Amygdala (tissue), 56 donors: ENCODE measurements around the gene FSHB.
"Not testable (repeated sequence)": the region's sequence is repeated elsewhere in the genome, so short reads cannot be mapped to it uniquely, and the experiment has no call there.

Experiments used
- DNase-seq, 56 donors: peaks; one replicate each; lab custom pipeline; 2025; lab: John Stamatoyannopoulos, UW

Gene FSHB

GRCh38 chr11:30230714-30231113 is at the start of gene FSHB:
TSS of gene FSHB (plus strand) at chr11:30231014. CDS start at chr11:30231903, 889 bp downstream.
- DNase-seq, result no peak

GRCh38 chr11:30186748-30187147 is 44.1 kb upstream of the FSHB start:
- no peak for DNase-seq

GRCh38 chr11:30192620-30193019 is 38.2 kb upstream of the FSHB start:
- DNase-seq, result no peak

GRCh38 chr11:30196400-30197206 is 34.2 kb upstream of the FSHB start:
- peak in 43 of 56 donors; percentile 1 to 70 (median 18) for DNase-seq

GRCh38 chr11:30197869-30198268 is 32.9 kb upstream of the FSHB start:
- DNase-seq, result no peak

- not testable (repeated sequence) for DNase-seq
Measured at GRCh38 chr11:30202989-30203388, 27.8 kb upstream of the FSHB start.

- DNase-seq, result no peak
Measured at GRCh38 chr11:30203850-30204249, 27.0 kb upstream of the FSHB start.

- DNase-seq, result no peak
Measured at GRCh38 chr11:30206249-30206996, 24.4 kb upstream of the FSHB start.

- no peak for DNase-seq
Measured at GRCh38 chr11:30210357-30210756, 20.5 kb upstream of the FSHB start.

GRCh38 chr11:30216534-30216933 is 14.3 kb upstream of the FSHB start:
- no peak for DNase-seq

- DNase-seq, result no peak
Measured at GRCh38 chr11:30218278-30218677, 12.5 kb upstream of the FSHB start.

- no peak for DNase-seq
Measured at GRCh38 chr11:30225642-30226041, 5.2 kb upstream of the FSHB start.

- DNase-seq, result no peak
Measured at GRCh38 chr11:30228323-30228884, 2.4 kb upstream of the FSHB start.

- DNase-seq, result no peak
Measured at GRCh38 chr11:30239025-30239424, 8.2 kb downstream of the FSHB start.

- no peak for DNase-seq
Measured at GRCh38 chr11:30244265-30244664, 13.5 kb downstream of the FSHB start.

- DNase-seq, result no peak
Measured at GRCh38 chr11:30245621-30246020, 14.8 kb downstream of the FSHB start.

GRCh38 chr11:30254307-30255298 is 23.8 kb downstream of the FSHB start:
- DNase-seq, result no peak

- no peak for DNase-seq
Measured at GRCh38 chr11:30255637-30256036, 24.8 kb downstream of the FSHB start.

- DNase-seq, result no peak
Measured at GRCh38 chr11:30257058-30257457, 26.2 kb downstream of the FSHB start.

- DNase-seq, result no peak
Measured at GRCh38 chr11:30258679-30259078, 27.9 kb downstream of the FSHB start.
